ENCODE data around the gene CEBPZOS.
"Not testable (repeated sequence)": the region's sequence is repeated elsewhere in the genome, so short reads cannot be mapped to it uniquely, and the experiment has no call there.

Gene CEBPZOS

DNA sequence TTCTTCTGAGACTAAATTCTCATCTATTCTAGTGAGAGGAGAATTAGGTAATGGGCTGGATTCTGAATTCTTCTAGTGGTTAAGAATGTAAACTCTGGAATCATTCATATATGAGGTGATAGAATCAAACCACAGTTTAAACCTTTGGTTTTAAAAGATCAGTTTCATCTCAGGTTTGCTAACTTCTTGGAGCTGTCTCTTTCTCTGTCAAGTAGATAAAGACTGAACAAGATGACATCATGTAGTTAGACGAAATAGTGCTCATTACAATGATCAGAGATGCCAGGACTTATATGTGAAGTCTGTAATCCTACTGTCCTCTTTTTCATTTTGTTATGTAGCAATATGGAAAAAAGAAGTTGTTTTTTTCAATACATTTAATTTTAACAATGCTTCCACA lies 4.9 kb downstream of the CEBPZOS start:
- no peak overlapping the region for H3K27ac ChIP-seq
- TF ChIP-seq, protein P1, sequence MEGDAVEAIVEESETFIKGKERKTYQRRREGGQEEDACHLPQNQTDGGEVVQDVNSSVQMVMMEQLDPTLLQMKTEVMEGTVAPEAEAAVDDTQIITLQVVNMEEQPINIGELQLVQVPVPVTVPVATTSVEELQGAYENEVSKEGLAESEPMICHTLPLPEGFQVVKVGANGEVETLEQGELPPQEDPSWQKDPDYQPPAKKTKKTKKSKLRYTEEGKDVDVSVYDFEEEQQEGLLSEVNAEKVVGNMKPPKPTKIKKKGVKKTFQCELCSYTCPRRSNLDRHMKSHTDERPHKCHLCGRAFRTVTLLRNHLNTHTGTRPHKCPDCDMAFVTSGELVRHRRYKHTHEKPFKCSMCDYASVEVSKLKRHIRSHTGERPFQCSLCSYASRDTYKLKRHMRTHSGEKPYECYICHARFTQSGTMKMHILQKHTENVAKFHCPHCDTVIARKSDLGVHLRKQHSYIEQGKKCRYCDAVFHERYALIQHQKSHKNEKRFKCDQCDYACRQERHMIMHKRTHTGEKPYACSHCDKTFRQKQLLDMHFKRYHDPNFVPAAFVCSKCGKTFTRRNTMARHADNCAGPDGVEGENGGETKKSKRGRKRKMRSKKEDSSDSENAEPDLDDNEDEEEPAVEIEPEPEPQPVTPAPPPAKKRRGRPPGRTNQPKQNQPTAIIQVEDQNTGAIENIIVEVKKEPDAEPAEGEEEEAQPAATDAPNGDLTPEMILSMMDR (conservative IDR thresholded peaks at IDR 0.05; ENCODE audit: low read depth): no peak
- DNase-seq (ENCODE audit: low spot score): no peak
- ChIA-PET POLR2A (ENCODE audit: low non-redundant PET) (no interaction called here), CTCF (no interaction called here)

DNA sequence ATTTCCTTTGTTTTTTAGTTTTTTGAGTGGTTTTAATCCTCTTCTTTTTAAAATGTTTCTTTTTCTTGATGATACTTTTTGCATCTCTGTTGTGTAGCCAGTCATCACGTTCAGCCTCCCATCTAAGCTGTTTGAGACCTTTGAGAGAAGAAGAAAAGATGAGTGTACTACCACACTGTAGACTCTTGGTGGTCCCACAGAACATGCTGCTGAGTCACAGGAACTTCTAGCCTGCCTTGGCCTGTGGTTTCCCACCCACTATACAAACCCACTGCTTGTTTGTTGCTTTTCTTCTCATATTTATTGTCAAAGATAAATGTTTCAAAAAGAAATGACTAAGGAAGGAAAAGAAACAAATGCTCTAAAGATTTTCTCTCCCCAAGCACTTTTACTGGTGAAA lies 5.5 kb downstream of the CEBPZOS start:
- TF ChIP-seq, protein P1 (conservative IDR thresholded peaks at IDR 0.05; ENCODE audit: low read depth): no peak
- CTCF ChIA-PET: no interaction called here
- no peak overlapping the region for H3K27ac ChIP-seq
- POLR2A ChIA-PET (ENCODE audit: low non-redundant PET): no interaction called here
- DNase-seq (ENCODE audit: low spot score): no peak

DNA sequence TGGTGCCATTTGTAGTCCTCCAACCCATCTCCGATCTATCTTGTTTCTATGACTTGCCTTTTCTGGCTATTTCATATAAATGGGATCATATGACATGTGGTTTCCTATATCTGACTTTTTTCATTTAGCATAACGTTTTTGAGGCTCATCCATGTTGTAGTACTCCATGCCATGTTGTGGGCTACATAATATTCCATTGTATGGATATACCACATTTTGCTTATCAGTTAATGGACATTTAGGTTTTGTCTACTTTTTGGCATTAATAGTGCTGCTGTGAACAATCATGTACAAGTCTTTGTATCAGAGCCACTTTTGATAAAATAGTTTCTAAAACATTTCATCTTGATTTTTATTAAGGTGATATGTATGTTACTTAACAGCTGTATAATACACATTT lies 7.4 kb downstream of the CEBPZOS start:
- CTCF ChIA-PET: interaction anchor here (0.7 kb wide), 1 partner anchor 428 kb away, joined by 5 read pairs; no protein-coding TSS in a partner anchor
- H3K27ac ChIP-seq: no peak overlapping the region
- POLR2A ChIA-PET (ENCODE audit: low non-redundant PET): no interaction called here
- DNase-seq (ENCODE audit: low spot score): no peak
- TF ChIP-seq, protein P1 (conservative IDR thresholded peaks at IDR 0.05; ENCODE audit: low read depth): no peak

- POLR2A ChIA-PET (ENCODE audit: low non-redundant PET): interaction anchor here (0.6 kb wide), 1 partner anchor 12 kb away, joined by 6 read pairs; no protein-coding TSS in a partner anchor
- H3K27ac ChIP-seq; DNase-seq (ENCODE audit: low spot score); CTCF ChIA-PET: not testable (repeated sequence)
Measured at GRCh38 chr2:37205071-37205661, 8.9 kb downstream of the CEBPZOS start.

- TF ChIP-seq, protein P1 (conservative IDR thresholded peaks at IDR 0.05; ENCODE audit: low read depth): no peak
- ChIA-PET CTCF (no interaction called here), POLR2A (ENCODE audit: low non-redundant PET) (no interaction called here)
- no peak for DNase-seq (ENCODE audit: low spot score)
- no peak overlapping the region for H3K27ac ChIP-seq
Measured at GRCh38 chr2:37205689-37206341, 9.5 kb downstream of the CEBPZOS start.

DNA sequence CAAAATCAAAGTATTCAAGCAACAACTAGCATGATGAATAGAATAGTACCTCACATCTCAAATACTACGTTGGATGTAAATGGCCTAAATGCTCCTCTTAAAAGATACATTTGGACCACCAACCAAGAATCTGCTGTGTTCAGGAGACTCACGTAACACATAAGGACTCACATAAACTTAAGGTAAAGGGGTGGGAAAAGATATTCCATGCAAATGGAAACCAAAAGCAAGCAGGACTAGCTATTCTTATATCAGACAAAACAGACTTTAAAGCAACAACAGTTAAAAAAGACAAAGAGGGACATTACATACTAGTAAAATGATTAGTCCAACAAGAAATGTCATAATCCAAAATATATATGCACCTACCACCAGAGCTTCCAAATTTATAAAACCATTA lies 10.5 kb downstream of the CEBPZOS start:
- CTCF ChIA-PET; DNase-seq (ENCODE audit: low spot score); POLR2A ChIA-PET (ENCODE audit: low non-redundant PET); H3K27ac ChIP-seq: not testable (repeated sequence)

DNA sequence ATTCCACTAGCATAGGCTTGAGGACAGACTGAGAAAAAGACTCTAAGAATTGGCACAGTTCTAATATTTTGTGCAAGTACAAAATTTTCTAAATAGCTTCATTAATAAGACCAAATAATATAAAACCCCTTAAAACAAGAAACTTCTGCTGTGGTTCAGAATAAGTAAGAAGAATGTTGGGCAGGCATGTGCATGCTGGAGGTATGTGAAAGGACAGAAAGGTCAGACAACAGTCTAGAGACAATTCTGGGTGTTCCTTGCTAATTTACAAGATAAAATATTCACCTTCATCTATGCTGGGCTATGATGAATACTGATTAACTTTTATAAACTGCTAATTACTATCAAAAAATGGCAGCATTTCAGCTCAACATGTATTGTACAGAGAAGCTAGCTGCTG lies 14.9 kb downstream of the CEBPZOS start:
- ChIA-PET CTCF (interaction anchor here (0.6 kb wide), 1 partner anchor 61 kb away, joined by 4 read pairs; no protein-coding TSS in a partner anchor), POLR2A (ENCODE audit: low non-redundant PET) (no interaction called here)
- no peak overlapping the region for H3K27ac ChIP-seq
- DNase-seq (ENCODE audit: low spot score): no peak
- TF ChIP-seq, protein P1 (conservative IDR thresholded peaks at IDR 0.05; ENCODE audit: low read depth): no peak

Measured in RWPE1 (cell line).